ENCODE data around the gene TBC1D1. TPM values are rescaled to one million over a fixed set of nuclear protein-coding genes. Genes with fewer than 3 reads are reported as not detected.

The TBC1D1 gene
- total and polyA plus RNA-seq, 2 donors (not counting 3 experiments of a cell fraction or from before 2014, with no cell fraction given) = 63.5 to 116 TPM

- Histone ChIP-seq H3K4me2 (ENCODE audit: insufficient read depth, low read length) (no peak overlapping the region), H3K36me3 (ENCODE audit: control insufficient read depth in 2 of 2, extremely low read depth in 1 of 2, insufficient read depth in 2 of 2, low read length in 2 of 2) (no peaks in the 10 kb centered on the region), H3K79me2 (ENCODE audit: control insufficient read depth, insufficient read depth, low read length) (no peaks in the 10 kb centered on the region), H3K9me3 (replicated peaks; ENCODE audit: control insufficient read depth, insufficient read depth, low read length) (no peaks in the 10 kb centered on the region), H3K4me3 (replicated peaks in 1 of 3; ENCODE audit: insufficient read depth in 1 of 3, low read depth in 1 of 3, low read length in 3 of 3) (no peak overlapping the region), H4K20me1 (replicated peaks; ENCODE audit: control insufficient read depth, extremely low read depth, insufficient read depth, low read length) (no peaks in the 10 kb centered on the region), H3K9me1 (replicated peaks; ENCODE audit: control insufficient read depth, extremely low read depth, insufficient read depth, low read length) (no peaks in the 10 kb centered on the region), H3K4me1 (ENCODE audit: control insufficient read depth, extremely low read depth, insufficient read depth, low read length) (peaks cover 24% of the 10 kb centered on the region), H3K9ac (replicated peaks; ENCODE audit: extremely low read depth, insufficient read depth, low read length) (no peak overlapping the region), H3K27me3 (ENCODE audit: control insufficient read depth in 2 of 2, insufficient read depth in 2 of 2, low read length in 2 of 2) (no peaks in the 10 kb centered on the region), H2AFZ (ENCODE audit: low read depth, low read length) (no peak overlapping the region), H3K27ac (ENCODE audit: insufficient read depth, low read depth, low read length) (no peak overlapping the region)
- dilution Hi-C loops (cut with MboI; ENCODE audit: extremely low pct_ligation_motif_present, low sequenced_read_pairs) = no loop called here
- TF ChIP-seq POLR2AphosphoS5 (IDR thresholded peaks at IDR 0.05; ENCODE audit: insufficient read depth, low read depth, low read length) (no peak), MAX (IDR thresholded peaks at IDR 0.05; ENCODE audit: insufficient read depth, insufficient read length) (no peak), MYC (IDR thresholded peaks at IDR 0.05; ENCODE audit: low read depth, low read length) (no peak), JUN (IDR thresholded peaks at IDR 0.05; ENCODE audit: borderline replicate concordance, insufficient read depth, insufficient read length, low read depth) (no peak), GATA2 (IDR thresholded peaks at IDR 0.05; ENCODE audit: insufficient read depth, insufficient read length, low read depth, low read length) (no peak), CTCF (IDR thresholded peaks at IDR 0.05; ENCODE audit: extremely low read depth in 1 of 2, insufficient read depth in 1 of 2, low read depth in 1 of 2, low read length in 2 of 2) (no peak)
- POLR2A ChIA-PET = no interaction called here
- no peak for DNase-seq (ENCODE audit: low read depth, low spot score)
- CTCF ChIA-PET = no interaction called here
- intact Hi-C loops (cut with micrococcal nuclease) = loop anchor here (5.0 kb wide), 1 partner anchor 86 kb away; no protein-coding TSS in a partner anchor
- BruUV-seq (replicated peaks) = no TSS peak
- no peak for FAIRE-seq
These were observed 185.3 kb downstream of the TBC1D1 start for GRCh38 chr4:38076153-38076669.

All from endothelial cell of umbilical vein (primary cell).